Neutrophil (primary cell): ENCODE data around the gene DGKK.

ENCODE experiments used
- H3K27ac ChIP-seq: fragments of 200-600 bp; sonication (generic); 2 replicates; pipeline ENCODE4 v1.5.1; 2016; ENCODE audit warnings: mild to moderate bottlenecking, moderate library complexity
- H3K27me3 ChIP-seq: fragments of 200-600 bp; sonication (generic); 2 replicates; pipeline ENCODE4 v1.6.0; 2016; ENCODE audit warnings: mild to moderate bottlenecking
- H3K36me3 ChIP-seq: fragments of 200-600 bp; sonication (generic); 2 replicates; pipeline ENCODE4 v1.5.1; 2017
- H3K4me1 ChIP-seq, 2 experiments: fragments of 200-600 bp in 1 of 2; sonication (generic) in 1 of 2; 1 replicate in 1 of 2; 2 replicates in 1 of 2; pipeline versions ENCODE4 v1.5.1 to v1.6.1; 2013 to 2016; ENCODE audit warnings: low read depth in 1 of 2, low read length in 1 of 2, mild to moderate bottlenecking in 1 of 2, moderate library complexity in 1 of 2; ENCODE audit not compliant: control insufficient read depth in 1 of 2, insufficient read depth in 1 of 2
- H3K4me3 ChIP-seq, 2 experiments: fragments of 200-600 bp in 1 of 2; sonication (generic) in 1 of 2; 1 replicate in 1 of 2; 2 replicates in 1 of 2; pipeline ENCODE4 v1.5.1; 2013 to 2016; ENCODE audit warnings: low read depth in 1 of 2, low read length in 1 of 2, mild to moderate bottlenecking in 1 of 2, moderate library complexity in 1 of 2
- H3K9me3 ChIP-seq: fragments of 200-600 bp; sonication (generic); 2 replicates; pipeline ENCODE4 v1.5.1; 2016
- CTCF ChIP-seq: fragments of 200-600 bp; sonication (generic); IDR thresholded peaks from 2 replicates; pipeline ENCODE4 v1.5.1; 2016; ENCODE audit warnings: antibody characterized with exemption

Gene DGKK

DNA sequence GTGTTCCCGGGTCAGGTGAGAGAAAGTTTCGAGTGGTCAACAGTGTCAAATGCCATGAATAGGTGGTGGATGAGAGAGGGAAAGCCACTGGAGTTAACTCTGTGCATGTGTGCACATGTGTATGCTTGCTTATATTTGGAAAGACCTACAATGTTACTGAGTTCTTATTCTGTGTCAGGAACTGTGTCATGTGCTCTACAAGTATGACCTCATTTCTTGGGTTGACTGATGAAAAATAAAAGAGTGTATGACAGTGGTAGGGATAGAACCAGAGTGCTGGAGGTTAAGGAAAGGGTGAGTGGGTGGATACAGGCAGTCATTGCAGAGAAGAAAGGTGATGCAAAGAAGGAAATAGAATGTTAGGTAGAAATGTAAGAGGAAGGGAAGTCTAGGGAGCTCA lies 22.1 kb upstream of the DGKK start:
- H3K36me3 ChIP-seq: no peaks in the 10 kb centered on the region
- H3K4me1 ChIP-seq: no peaks in the 10 kb centered on the region
- no peak overlapping the region for H3K27ac ChIP-seq
- no peak overlapping the region for H3K4me3 ChIP-seq
- H3K9me3 ChIP-seq: no peaks in the 10 kb centered on the region
- no peak for TF ChIP-seq CTCF
- peaks cover 5% of the 10 kb centered on the region for H3K27me3 ChIP-seq

- Histone ChIP-seq H3K9me3 (no peaks in the 10 kb centered on the region), H3K4me3 (no peak overlapping the region), H3K36me3 (no peaks in the 10 kb centered on the region), H3K27me3 (no peaks in the 10 kb centered on the region), H3K4me1 (peaks cover 32 to 33% of the 10 kb centered on the region in 2 experiments), H3K27ac (no peak overlapping the region)
- TF ChIP-seq CTCF: no peak
These were observed 14.0 kb upstream of the DGKK start for GRCh38 chrX:50484662-50485061.

- Histone ChIP-seq H3K9me3 (no peaks in the 10 kb centered on the region), H3K4me1 (peaks cover 32 to 33% of the 10 kb centered on the region in 2 experiments), H3K27ac (peak overlapping the region; percentile 60), H3K4me3 (no peak overlapping the region), H3K36me3 (no peaks in the 10 kb centered on the region), H3K27me3 (no peaks in the 10 kb centered on the region)
- TF ChIP-seq CTCF: no peak
These were observed 12.7 kb upstream of the DGKK start for GRCh38 chrX:50483283-50483682.

DNA sequence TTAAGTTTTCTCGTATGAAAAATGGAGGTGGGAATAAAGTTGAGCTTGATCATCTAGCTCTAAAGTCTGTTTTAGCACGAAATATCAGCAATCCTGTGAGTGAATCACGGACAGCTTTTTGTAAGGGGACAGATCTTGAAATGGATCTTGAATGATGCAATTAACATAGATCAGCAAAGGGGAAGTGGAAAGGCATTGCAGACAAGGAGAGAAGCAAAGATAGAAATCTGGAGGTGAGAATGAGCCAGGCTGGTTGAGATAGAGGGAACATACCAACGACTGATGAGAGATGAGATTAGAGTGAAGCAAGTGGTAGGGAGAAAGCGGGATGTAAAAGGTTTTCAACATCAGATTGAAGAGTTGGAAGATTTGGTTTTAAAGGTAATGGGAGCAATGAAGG lies 4.6 kb upstream of the DGKK start:
- Histone ChIP-seq H3K9me3 (no peaks in the 10 kb centered on the region), H3K4me3 (no peak overlapping the region), H3K4me1 (no peaks in the 10 kb centered on the region), H3K36me3 (no peaks in the 10 kb centered on the region), H3K27ac (no peak overlapping the region), H3K27me3 (peaks cover 48% of the 10 kb centered on the region)
- no peak for TF ChIP-seq CTCF

- Histone ChIP-seq H3K36me3 (no peaks in the 10 kb centered on the region), H3K27me3 (peaks cover 86% of the 10 kb centered on the region), H3K4me1 (no peaks in the 10 kb centered on the region), H3K27ac (no peak overlapping the region), H3K9me3 (no peaks in the 10 kb centered on the region), H3K4me3 (no peak overlapping the region)
- TF ChIP-seq CTCF: no peak
These were observed 765 bp upstream of the DGKK start for GRCh38 chrX:50471390-50471789.

DNA sequence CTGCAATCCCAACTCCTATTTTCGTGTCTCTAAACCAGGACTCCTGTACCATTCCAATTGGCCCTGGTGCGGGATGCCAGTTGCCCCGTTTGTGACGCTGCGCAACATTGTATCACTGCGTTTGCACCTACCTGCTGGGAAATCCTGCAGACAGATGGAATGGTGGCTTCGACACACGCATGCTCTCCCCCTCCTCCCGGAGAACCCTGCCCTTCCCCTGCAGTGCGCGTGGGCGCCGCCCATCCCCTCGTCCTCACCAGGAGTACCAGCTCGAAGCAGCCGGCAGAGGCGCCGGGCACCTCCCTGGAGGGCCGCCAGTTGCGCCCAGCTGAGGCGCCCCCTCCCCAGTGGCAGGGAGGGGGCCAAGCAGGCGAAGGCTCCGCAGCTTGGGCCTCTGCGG lies 1.4 kb downstream of the DGKK start:
- Histone ChIP-seq H3K27ac (no peak overlapping the region), H3K4me3 (no peak overlapping the region), H3K9me3 (no peaks in the 10 kb centered on the region), H3K36me3 (no peaks in the 10 kb centered on the region), H3K4me1 (no peaks in the 10 kb centered on the region), H3K27me3 (peaks cover 100% of the 10 kb centered on the region)
- no peak for TF ChIP-seq CTCF
